T-helper 2 cell treated with Interferon-gamma antibody and Interleukin-4, amounts not matched to agents 5 μg/mL and 100 μg/mL, for 36 hours (primary cell): ENCODE results near the gene GRM8.

Experiments used
- DNase-seq: peaks from one replicate; pipeline ENCODE4 v3.0.0; 2021; ENCODE audit warnings: low spot score
- H3K27ac Mint-ChIP-seq: one replicate; pipeline ENCODE4 v1.8.0; 2021; ENCODE audit warnings: mild to moderate bottlenecking, mixed read lengths
- H3K27me3 Mint-ChIP-seq: one replicate; pipeline ENCODE4 v1.8.0; 2021; ENCODE audit warnings: low read depth, mixed read lengths
- H3K36me3 Mint-ChIP-seq: one replicate; pipeline ENCODE4 v1.8.0; 2021; ENCODE audit warnings: low read depth, mixed read lengths
- H3K4me1 Mint-ChIP-seq: one replicate; pipeline ENCODE4 v1.8.0; 2021; ENCODE audit warnings: low read depth, mixed read lengths
- H3K4me3 Mint-ChIP-seq: one replicate; pipeline ENCODE4 v1.8.0; 2022; ENCODE audit warnings: mild to moderate bottlenecking, moderate library complexity, mixed read lengths
- H3K9me3 Mint-ChIP-seq: one replicate; pipeline ENCODE4 v1.8.0; 2021; ENCODE audit warnings: mixed read lengths

The GRM8 gene

GRCh38 chr7:126570845-126571244 is 681.9 kb downstream of the GRM8 start:
- no peak overlapping the region for H3K27ac Mint-ChIP-seq
- no peaks in the 10 kb centered on the region for H3K4me1 Mint-ChIP-seq
- no peaks in the 10 kb centered on the region for H3K36me3 Mint-ChIP-seq
- no peak for DNase-seq
- H3K9me3 Mint-ChIP-seq = peaks cover 3% of the 10 kb centered on the region
- H3K4me3 Mint-ChIP-seq = no peak overlapping the region
- H3K27me3 Mint-ChIP-seq = no peaks in the 10 kb centered on the region

GRCh38 chr7:126569402-126569801 is 683.3 kb downstream of the GRM8 start:
- H3K36me3 Mint-ChIP-seq = no peaks in the 10 kb centered on the region
- no peaks in the 10 kb centered on the region for H3K4me1 Mint-ChIP-seq
- H3K27ac Mint-ChIP-seq = no peak overlapping the region
- H3K9me3 Mint-ChIP-seq = peaks cover 3% of the 10 kb centered on the region
- DNase-seq = no peak
- H3K27me3 Mint-ChIP-seq = no peaks in the 10 kb centered on the region
- no peak overlapping the region for H3K4me3 Mint-ChIP-seq

- Mint-ChIP-seq H3K27ac (no peak overlapping the region), H3K4me1 (no peaks in the 10 kb centered on the region), H3K9me3 (no peaks in the 10 kb centered on the region), H3K4me3 (no peak overlapping the region), H3K27me3 (no peaks in the 10 kb centered on the region), H3K36me3 (no peaks in the 10 kb centered on the region)
- no peak for DNase-seq
Measured at GRCh38 chr7:126557271-126557670, 695.5 kb downstream of the GRM8 start.

GRCh38 chr7:126541406-126541805 is 711.3 kb downstream of the GRM8 start:
- H3K9me3 Mint-ChIP-seq = no peaks in the 10 kb centered on the region
- no peak for DNase-seq
- H3K27ac Mint-ChIP-seq = no peak overlapping the region
- no peaks in the 10 kb centered on the region for H3K27me3 Mint-ChIP-seq
- no peaks in the 10 kb centered on the region for H3K4me1 Mint-ChIP-seq
- H3K4me3 Mint-ChIP-seq = no peak overlapping the region
- no peaks in the 10 kb centered on the region for H3K36me3 Mint-ChIP-seq

GRCh38 chr7:126535176-126535575 is 717.6 kb downstream of the GRM8 start:
- no peaks in the 10 kb centered on the region for H3K4me1 Mint-ChIP-seq
- no peak overlapping the region for H3K27ac Mint-ChIP-seq
- H3K27me3 Mint-ChIP-seq = no peaks in the 10 kb centered on the region
- no peaks in the 10 kb centered on the region for H3K36me3 Mint-ChIP-seq
- peaks cover 9% of the 10 kb centered on the region for H3K9me3 Mint-ChIP-seq
- H3K4me3 Mint-ChIP-seq = no peak overlapping the region
- no peak for DNase-seq

GRCh38 chr7:126533715-126534114 is 719.0 kb downstream of the GRM8 start:
- no peak for DNase-seq
- no peaks in the 10 kb centered on the region for H3K36me3 Mint-ChIP-seq
- H3K4me1 Mint-ChIP-seq = no peaks in the 10 kb centered on the region
- no peak overlapping the region for H3K4me3 Mint-ChIP-seq
- H3K27me3 Mint-ChIP-seq = no peaks in the 10 kb centered on the region
- peaks cover 9% of the 10 kb centered on the region for H3K9me3 Mint-ChIP-seq
- no peak overlapping the region for H3K27ac Mint-ChIP-seq

- no peak overlapping the region for H3K4me3 Mint-ChIP-seq
- peaks cover 13% of the 10 kb centered on the region for H3K9me3 Mint-ChIP-seq
- H3K27me3 Mint-ChIP-seq = no peaks in the 10 kb centered on the region
- no peaks in the 10 kb centered on the region for H3K36me3 Mint-ChIP-seq
- H3K27ac Mint-ChIP-seq = no peak overlapping the region
- H3K4me1 Mint-ChIP-seq = no peaks in the 10 kb centered on the region
- DNase-seq = no peak
Measured at GRCh38 chr7:126529833-126530232, 722.9 kb downstream of the GRM8 start.

- DNase-seq = no peak
- Mint-ChIP-seq H3K9me3 (peaks cover 13% of the 10 kb centered on the region), H3K27me3 (no peaks in the 10 kb centered on the region), H3K36me3 (no peaks in the 10 kb centered on the region), H3K27ac (no peak overlapping the region), H3K4me1 (no peaks in the 10 kb centered on the region), H3K4me3 (no peak overlapping the region)
Measured at GRCh38 chr7:126529254-126529653, 723.5 kb downstream of the GRM8 start.

GRCh38 chr7:126525906-126526305 is 726.8 kb downstream of the GRM8 start:
- no peak for DNase-seq
- Mint-ChIP-seq H3K9me3 (peaks cover 4% of the 10 kb centered on the region), H3K27me3 (no peaks in the 10 kb centered on the region), H3K36me3 (no peaks in the 10 kb centered on the region), H3K27ac (no peak overlapping the region), H3K4me3 (no peak overlapping the region), H3K4me1 (no peaks in the 10 kb centered on the region)

GRCh38 chr7:126524967-126525366 is 727.8 kb downstream of the GRM8 start:
- H3K27me3 Mint-ChIP-seq = no peaks in the 10 kb centered on the region
- H3K4me1 Mint-ChIP-seq = no peaks in the 10 kb centered on the region
- no peak for DNase-seq
- no peak overlapping the region for H3K27ac Mint-ChIP-seq
- no peaks in the 10 kb centered on the region for H3K36me3 Mint-ChIP-seq
- peaks cover 7% of the 10 kb centered on the region for H3K9me3 Mint-ChIP-seq
- no peak overlapping the region for H3K4me3 Mint-ChIP-seq

GRCh38 chr7:126511046-126511445 is 741.7 kb downstream of the GRM8 start:
- DNase-seq = no peak
- no peaks in the 10 kb centered on the region for H3K4me1 Mint-ChIP-seq
- H3K4me3 Mint-ChIP-seq = no peak overlapping the region
- no peak overlapping the region for H3K27ac Mint-ChIP-seq
- no peaks in the 10 kb centered on the region for H3K36me3 Mint-ChIP-seq
- no peaks in the 10 kb centered on the region for H3K27me3 Mint-ChIP-seq
- H3K9me3 Mint-ChIP-seq = peaks cover 5% of the 10 kb centered on the region

GRCh38 chr7:126501617-126502016 is 751.1 kb downstream of the GRM8 start:
- no peak overlapping the region for H3K4me3 Mint-ChIP-seq
- no peaks in the 10 kb centered on the region for H3K36me3 Mint-ChIP-seq
- no peaks in the 10 kb centered on the region for H3K27me3 Mint-ChIP-seq
- H3K27ac Mint-ChIP-seq = no peak overlapping the region
- no peak for DNase-seq
- peaks cover 7% of the 10 kb centered on the region for H3K9me3 Mint-ChIP-seq
- no peaks in the 10 kb centered on the region for H3K4me1 Mint-ChIP-seq

GRCh38 chr7:126499481-126499880 is 753.3 kb downstream of the GRM8 start:
- Mint-ChIP-seq H3K4me3 (no peak overlapping the region), H3K9me3 (peaks cover 3% of the 10 kb centered on the region), H3K27ac (no peak overlapping the region), H3K27me3 (no peaks in the 10 kb centered on the region), H3K4me1 (no peaks in the 10 kb centered on the region), H3K36me3 (no peaks in the 10 kb centered on the region)
- no peak for DNase-seq

- Mint-ChIP-seq H3K27me3 (no peaks in the 10 kb centered on the region), H3K4me1 (no peaks in the 10 kb centered on the region), H3K27ac (no peak overlapping the region), H3K4me3 (no peak overlapping the region), H3K9me3 (peaks cover 3% of the 10 kb centered on the region), H3K36me3 (no peaks in the 10 kb centered on the region)
- DNase-seq = no peak
Measured at GRCh38 chr7:126495733-126496132, 757.0 kb downstream of the GRM8 start.

GRCh38 chr7:126495001-126495400 is 757.7 kb downstream of the GRM8 start:
- Mint-ChIP-seq H3K27ac (no peak overlapping the region), H3K4me1 (no peaks in the 10 kb centered on the region), H3K9me3 (peaks cover 6% of the 10 kb centered on the region), H3K27me3 (no peaks in the 10 kb centered on the region), H3K36me3 (no peaks in the 10 kb centered on the region), H3K4me3 (no peak overlapping the region)
- DNase-seq = no peak
